GM18508 (cell line): ENCODE data around the gene DGKH.
"Not testable (repeated sequence)": the region's sequence is repeated elsewhere in the genome, so short reads cannot be mapped to it uniquely, and the experiment has no call there.

Experiments used
- ATAC-seq: cut with Tn5 transposase; IDR thresholded peaks from one replicate; pipeline ENCODE4 v1.9.1; 2021; ENCODE audit warnings: moderate number of reproducible peaks; ENCODE audit not compliant: insufficient read depth, unreplicated experiment

DGKH gene

DNA sequence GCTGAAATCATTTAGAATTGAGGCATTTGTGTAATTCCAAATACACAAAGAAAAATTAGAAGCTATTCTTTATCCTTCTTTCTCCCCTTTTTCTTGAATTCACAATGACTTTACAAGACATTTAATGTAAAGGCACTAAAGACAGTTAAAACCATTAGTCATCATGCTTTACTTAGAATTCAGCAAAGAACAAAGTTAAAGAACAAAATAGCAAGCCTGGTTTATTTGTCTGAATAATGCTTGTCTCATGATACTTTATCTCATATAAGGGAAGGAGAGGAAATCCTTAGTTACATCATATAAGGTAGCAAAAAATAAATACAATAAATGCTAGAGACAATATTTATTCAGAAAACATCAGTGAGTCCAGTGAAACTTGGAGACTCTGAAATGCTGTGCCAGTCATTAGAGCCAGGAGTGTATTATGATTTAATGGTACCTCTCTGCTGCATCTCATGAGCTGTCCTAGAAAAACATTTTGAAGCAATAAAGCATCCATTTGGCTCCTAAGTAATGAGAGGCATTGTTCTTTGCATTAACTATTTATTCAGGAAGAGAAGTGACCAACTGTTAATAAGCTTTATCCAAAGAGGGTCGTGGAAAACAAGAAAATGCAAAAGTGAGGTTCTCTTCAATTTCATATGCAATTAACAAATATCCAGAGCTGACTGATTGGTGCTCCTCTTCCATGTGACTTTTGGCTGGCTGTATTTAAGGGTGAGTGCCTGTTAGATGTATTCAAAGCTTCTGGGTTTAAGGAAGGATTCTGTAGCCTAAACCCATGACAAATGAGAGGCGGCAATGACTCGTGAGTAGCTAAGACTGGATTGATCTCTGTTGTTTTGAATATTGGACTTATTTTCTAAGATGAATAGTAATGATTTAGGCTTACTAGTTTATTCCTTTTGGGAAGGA is 105.0 kb downstream of the DGKH start:
- ATAC-seq: no peak

DNA sequence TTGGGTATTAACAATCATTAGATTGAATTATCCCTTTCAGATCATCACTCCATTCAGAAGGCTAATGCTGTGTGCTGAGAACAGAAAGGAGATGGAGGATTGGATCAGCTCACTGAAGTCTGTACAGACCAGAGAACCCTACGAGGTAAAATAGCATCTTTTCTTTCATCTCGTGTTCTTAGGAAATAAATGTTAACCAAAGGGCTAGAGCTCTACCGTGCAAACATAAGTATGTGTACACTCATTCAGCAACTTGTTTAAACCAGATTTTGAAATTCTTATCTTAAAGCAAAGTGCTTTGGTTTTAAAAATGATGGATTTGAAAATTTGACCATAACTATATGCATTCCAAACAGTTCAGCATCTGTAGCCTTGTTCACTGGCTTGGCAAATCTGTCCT is 106.8 kb downstream of the DGKH start:
- no peak for ATAC-seq

GRCh38 chr13:42163338-42163737 is 114.9 kb downstream of the DGKH start:
- not testable (repeated sequence) for ATAC-seq

GRCh38 chr13:42163910-42164309 is 115.5 kb downstream of the DGKH start:
- ATAC-seq: not testable (repeated sequence)

DNA sequence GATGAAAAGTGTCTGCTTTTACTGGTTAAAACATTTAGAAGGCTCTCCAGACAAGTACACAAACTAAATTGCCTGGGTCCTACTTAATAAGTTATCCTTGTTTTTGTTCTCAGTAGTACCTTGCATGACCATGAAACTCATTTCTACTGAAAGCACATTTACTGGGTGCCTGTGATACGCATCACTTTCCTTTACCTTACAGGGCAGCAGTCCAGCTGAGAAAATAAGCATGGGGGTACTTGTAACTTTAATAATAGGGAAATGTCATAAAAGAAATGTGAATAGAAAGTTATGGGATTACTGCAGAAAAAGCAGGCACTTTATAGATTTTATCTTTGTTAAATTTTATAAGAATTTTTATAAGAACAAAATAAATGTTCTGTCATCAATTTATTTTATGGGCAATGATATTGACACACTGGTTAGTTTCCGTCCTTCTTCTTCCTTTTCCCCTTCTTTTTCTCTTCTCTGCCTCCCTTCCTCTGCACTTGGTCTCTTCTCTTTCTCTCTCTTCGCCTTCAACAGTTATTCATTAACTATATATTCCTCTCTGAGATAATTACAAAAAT is 116.2 kb downstream of the DGKH start:
- ATAC-seq: no peak

GRCh38 chr13:42168496-42168895 is 120.0 kb downstream of the DGKH start:
- ATAC-seq: no peak

DNA sequence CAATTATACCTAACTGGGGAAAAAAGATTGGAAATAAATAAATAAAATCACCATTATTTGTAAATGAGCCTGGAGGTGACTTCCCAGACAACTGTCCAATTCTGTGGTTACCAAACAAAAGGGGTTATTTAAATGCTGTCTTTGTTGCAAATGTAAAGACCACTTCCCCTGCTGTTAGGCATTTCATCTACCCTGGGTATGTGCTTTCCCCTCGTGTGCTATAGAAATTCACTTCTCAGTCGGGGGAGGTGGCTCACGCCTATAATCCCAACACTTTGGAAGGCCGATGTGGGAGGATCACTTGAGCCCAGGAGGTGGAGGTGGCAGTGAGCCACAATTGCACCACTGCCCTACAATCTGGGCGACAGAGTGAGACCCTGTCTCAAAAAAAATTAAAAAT is 121.6 kb downstream of the DGKH start:
- no peak for ATAC-seq

DNA sequence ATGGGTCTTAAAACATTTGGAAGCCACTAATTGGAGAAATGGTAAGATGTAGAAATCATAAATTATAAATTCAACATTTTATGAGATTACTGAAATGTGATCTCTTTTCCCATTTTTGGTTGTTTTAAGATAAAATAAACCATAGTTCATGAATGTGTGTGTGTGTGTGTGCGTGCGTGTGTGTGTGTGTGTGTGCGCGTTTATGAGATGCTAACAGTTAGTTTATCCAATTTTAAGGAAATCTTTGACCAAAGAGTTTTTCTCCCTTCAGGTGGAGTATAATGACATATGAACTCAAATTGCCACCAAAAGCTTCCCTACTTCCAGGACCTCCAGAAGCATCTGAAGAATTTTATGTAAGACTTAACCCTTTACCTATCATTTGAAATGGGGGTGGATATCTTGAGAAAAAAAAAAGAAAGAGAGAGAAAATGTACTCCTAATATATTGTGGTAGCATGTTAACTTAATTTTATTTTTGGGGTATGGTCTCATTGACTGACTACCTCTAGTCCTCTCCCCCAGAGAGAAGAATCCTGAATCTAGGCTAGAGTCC is 125.4 kb downstream of the DGKH start:
- ATAC-seq: no peak

DNA sequence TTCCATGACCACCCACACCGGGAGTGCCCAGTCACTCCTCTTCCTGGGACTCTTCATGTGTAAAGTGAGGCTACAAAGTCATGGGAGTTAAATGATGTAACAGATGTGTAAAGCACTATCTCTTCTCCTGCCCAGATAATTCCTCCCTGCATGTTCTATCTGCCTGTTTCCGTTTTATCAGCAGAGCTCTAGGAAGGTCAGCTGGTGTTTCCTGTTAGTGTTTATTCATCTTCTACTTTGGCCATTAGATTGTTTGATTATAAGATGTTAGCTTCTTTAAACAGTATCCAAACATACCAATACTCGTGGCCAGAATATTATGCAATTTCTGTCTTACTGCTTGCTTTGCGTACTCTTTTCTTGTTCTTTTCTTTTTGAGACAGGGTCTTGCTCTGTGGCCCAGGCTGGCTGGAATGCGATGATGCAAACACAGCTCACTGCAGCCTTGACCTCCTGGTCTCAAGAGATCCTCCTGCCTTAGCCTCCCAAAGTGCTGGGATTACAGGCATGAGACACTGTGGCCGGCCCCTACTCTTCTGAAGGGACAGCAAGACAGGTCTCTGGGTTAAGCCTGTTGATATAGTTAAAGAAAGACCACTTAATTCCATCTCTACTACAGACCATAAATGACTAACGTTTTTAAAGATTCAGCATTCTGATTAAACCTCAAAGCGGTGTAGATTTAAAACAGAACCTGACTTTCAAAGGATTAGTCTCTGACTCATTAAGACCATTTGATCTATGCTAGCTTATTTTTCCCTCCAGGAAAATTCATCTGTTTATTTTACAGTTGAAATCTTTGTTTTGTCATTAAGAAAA is 126.1 kb downstream of the DGKH start:
- no peak for ATAC-seq

DNA sequence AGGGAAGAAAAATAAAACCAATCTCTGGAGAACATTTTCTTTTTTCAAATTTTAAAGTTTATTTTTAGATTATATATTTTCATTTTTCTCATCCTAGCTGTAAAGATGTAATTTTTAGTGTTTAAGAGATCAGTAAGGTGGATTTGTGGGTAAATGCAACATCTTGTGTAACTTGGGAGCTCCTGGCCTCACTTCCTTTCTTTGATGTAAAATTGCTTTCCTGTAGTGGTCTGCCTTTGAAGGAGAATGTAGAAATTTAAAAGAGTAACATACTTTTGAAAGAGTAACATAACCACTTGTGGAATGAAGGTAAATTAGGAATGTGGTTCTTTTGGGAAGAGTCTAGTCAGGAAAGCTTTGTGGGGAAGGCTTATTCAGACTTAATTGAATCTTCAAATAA is 127.8 kb downstream of the DGKH start:
- no peak for ATAC-seq

- no peak for ATAC-seq
These were observed 128.7 kb downstream of the DGKH start for GRCh38 chr13:42177189-42177588.

GRCh38 chr13:42181381-42181953 is 133.0 kb downstream of the DGKH start:
- ATAC-seq: no peak

- ATAC-seq: no peak
These were observed 140.6 kb downstream of the DGKH start for GRCh38 chr13:42189061-42189460.

DNA sequence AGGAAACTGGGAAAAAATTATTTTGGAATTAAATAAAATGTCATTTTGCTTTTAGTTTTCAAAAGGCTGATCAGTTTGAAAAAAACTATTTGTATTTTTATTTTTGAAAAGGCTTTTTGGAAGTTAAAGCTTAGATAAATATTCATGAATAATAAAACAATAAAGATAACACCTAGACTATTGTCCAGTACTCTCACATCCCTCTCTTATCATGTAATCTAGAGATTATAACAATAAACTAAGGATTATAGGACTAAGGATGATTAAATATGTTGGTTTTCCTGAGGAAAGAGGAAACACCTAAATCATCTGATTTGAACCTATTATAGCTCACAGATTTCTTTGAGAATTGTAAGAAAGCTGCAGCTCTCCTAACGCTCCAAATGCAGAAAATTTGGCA is 142.1 kb downstream of the DGKH start:
- no peak for ATAC-seq

DNA sequence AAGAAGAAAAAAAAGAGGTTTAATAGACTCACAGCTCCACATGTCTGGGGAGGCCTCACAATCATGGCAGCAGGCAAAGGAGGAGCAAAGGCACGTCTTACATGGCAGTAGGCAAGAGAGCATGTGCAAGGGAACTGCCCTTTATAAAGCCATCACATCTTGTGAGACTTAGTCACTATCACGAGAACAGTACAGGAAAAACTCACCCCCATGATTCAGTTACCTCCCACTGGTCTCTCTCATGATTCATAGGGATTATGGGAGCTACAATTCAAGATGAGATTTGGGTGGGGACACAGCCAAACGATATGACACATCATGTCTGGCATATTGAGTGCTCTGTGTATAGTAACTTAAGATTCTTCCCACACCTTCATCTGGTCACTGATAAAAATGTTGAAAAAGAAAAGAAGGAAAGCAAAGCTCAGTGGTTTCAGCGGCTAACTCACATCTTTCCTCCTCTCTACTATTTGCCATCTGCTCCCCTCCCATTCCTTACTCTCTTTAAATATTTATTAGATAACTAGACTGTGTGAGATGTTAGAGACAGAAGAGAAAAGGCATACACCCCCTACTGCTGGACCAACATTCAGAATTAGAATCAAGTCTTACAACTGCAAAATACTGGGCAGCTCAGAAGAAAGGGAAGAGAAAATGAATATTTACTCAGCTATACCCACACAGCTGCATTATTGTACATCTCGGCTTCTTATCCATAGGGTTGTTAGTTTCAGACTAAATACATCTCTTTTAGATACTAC is 163.4 kb downstream of the DGKH start:
- ATAC-seq: no peak

DNA sequence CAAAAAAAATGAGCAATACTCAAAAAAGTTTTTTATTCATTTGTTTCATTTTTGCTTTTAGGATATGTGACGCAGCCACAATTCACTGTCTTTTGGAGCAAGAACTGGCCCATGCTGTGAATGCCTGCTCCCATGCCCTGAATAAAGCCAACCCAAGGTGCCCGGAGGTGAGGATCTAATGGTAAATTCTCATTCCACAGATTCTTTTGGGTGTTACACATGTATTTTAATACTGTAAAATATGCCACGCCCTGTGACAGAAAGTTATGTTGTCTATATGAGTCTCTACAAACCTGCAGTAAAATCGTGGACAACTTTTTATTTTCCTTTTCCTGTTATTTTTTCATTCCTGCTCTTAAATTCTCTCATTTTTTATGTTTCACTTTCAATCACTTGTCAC is 166.0 kb downstream of the DGKH start:
- no peak for ATAC-seq

DNA sequence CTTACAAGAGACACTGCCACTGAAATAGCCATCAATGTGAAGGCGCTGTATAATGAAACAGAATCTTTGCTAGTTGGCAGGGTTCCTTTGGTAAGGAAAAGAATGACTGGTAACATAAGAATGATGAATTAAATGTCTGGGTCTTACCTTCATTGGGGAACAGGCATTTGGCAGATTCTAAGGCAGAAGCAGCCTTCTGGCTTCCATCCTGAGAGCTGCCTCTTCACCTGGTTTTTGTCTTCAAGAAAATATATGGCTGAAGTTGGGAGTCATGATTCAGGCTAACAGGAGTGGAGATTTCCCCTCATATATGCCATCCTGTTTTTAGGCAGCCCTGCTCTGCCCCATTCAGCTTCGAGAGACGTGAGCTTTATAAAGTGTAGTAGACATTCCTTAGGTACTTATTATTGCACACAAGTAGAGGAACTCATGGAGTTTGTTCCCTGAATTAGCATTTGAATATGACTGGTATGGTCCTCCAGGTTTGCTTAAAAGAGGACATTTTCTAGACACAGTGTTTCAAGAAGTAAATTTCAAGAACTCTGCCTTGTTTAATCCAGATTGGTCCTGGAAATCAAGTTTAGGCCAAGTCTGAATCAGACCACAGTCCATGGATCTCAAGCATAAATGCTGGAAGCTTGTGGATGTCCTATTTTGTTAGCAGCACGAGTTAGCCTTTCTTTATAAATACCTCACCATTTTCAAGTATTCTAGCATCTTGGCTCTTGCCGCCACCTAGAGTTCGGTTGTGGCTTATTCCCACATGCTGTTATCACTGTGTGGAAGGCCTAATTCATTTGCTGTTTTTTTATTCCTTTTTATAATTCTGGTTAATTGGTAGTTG is 167.4 kb downstream of the DGKH start:
- ATAC-seq: no peak

DNA sequence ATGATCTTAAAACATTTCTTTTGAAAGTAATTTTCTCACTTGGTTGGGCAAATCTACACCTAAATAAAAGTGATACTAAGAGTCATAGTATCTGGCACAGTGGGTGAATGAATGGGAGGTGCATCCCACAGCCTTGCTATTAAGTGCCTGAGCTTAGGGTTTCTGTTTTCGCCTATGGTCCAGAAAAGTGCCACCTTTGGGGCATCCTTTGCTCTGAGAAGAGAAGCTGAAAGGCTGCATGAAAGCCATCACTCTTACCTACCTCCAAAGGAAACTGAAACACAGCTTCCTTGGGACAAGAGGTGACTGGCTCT is 167.9 kb downstream of the DGKH start:
- no peak for ATAC-seq

DNA sequence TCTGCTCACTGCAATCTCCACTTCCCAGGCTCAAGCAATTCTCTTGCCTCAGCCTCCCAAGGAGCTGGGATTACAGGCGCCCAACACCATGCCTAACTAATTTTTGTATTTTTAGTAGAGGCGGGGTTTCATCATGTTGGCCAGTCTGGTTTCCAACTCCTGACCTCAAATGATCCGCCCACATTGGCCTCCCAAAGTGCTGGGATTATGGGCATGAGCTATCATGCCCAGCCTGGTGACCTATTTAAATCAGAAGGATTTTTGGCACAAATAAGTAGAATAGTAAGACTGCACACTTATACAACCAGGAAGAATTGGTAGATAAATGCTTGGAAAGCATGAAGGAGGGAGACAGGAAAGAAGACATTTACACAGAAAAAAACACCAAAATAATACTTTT is 170.1 kb downstream of the DGKH start:
- no peak for ATAC-seq
